Mucosa of gallbladder (tissue), 1 donor: ENCODE results near the gene DOCK11. TPM values are rescaled to one million over a fixed set of nuclear protein-coding genes. Genes with fewer than 3 reads are reported as not detected.

Experiments used
- DNase-seq: peaks from one replicate; pipeline ENCODE4 v3.0.0-alpha.2; 2020; ENCODE audit warnings: low spot score
- total RNA-seq: library from RNA; stranded (reverse); gene quantifications from one replicate; pipeline ENCODE4 v1.2.1, GENCODE V29; 2021
- donor health status: DM: no; HTN: no; CAD: no.

Gene DOCK11
- total RNA-seq, 1 donor from 2014 or later = 16.3 TPM

- no peak for DNase-seq
Observed at GRCh38 chrX:118502161-118502789, 6.7 kb downstream of the DOCK11 start.

DNA sequence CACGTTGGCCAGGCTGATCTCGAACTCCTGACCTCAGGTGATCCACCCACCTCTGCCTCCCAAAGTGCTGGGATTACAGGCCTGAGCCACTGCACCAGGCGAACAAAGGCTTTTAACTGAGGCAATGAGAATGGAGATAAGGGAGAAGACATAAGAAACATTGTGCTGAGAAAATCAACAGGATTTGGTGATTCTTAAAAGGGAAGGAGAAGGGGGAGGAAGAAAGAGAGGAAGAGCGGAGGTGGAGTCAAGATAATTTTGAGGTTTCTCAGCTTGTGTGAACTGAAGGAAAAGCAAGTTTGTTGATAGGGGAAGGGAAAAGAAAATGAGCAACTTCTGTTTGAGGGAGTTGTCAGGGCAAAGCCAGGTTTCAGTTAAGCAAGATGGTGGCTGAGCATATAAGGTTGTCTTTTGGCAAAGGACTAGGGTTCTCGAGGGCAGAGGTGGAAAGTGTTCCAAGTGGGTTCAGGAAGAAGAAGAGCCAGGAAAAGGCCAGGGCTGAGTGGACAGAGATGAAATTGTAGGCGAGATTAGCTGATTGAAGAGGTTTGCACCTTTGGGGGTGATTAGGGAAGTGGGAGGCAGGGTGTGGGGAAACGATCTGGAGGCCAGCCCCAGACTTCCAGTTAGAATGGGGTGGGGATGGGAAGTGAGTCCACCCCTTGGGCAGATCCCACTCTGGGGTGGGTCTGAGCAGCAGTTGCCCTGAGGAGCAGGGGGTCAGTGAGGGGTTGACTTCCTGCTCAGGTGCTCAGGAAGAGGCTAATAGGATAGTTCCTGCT lies 7.8 kb downstream of the DOCK11 start:
- DNase-seq = no peak

GRCh38 chrX:118504581-118504980 lies 9.0 kb downstream of the DOCK11 start:
- DNase-seq = no peak

GRCh38 chrX:118506805-118507480 lies 11.3 kb downstream of the DOCK11 start:
- no peak for DNase-seq

DNA sequence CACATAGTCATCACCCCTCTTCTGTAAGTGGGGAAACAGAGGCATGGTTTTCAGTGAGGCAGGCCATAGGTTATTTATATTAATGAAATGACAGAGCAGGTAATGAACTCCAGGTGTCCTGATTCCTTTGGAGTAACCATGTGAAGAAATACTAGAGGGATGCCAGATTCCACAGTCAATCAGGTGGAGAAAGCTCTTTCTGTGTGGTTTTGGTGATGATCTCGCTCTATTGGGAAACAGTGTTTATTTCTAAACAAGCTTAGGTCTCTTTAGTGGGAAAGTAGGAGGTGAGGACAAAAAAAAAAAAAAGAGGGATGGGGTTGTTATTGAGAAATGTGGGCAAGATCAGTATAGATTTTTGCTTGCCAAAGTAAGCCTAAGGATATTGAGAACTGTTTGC lies 12.2 kb downstream of the DOCK11 start:
- DNase-seq = no peak

- DNase-seq = no peak
Observed at GRCh38 chrX:118508221-118508620, 12.6 kb downstream of the DOCK11 start.

- DNase-seq = no peak
Observed at GRCh38 chrX:118508635-118509034, 13.0 kb downstream of the DOCK11 start.

- DNase-seq = no peak
Observed at GRCh38 chrX:118510111-118510510, 14.5 kb downstream of the DOCK11 start.

- no peak for DNase-seq
Observed at GRCh38 chrX:118513120-118513898, 17.7 kb downstream of the DOCK11 start.

DNA sequence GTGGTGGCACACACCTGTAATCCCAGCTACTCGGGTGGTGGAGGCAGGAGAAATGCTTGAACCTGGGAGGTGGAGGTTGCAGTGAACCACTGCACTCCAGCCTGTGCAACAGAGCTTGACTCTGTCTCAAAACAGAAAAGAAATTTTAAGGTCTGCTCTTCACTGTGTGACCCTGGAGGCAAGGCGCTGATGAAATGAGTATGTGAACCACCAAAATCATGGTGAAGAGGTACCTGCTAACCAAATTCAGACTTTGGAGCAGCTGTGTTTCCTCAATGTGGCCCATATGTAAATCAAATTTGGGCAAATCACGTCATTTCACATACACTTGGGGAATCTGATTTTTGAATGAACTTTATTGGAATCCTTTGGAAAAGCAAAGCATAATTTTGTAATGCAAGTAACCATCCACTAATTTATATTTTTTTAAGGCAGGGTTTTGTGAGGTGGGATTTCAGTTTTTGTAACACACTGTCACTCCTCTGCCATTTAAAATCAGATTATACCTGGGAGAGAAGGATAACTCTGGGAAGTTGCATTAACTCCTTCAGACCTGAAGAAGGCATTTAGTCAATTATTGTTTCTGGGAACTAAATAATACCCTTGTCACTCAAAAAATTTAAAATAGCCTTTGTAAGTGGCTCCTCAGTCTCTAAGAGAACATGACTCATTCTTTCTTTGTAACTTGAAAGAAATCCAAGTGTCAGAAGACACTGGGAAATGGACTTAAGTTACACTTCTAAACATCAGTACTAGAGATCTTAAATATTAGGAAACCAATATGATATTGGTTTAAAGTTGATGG lies 24.0 kb downstream of the DOCK11 start:
- DNase-seq = no peak

DNA sequence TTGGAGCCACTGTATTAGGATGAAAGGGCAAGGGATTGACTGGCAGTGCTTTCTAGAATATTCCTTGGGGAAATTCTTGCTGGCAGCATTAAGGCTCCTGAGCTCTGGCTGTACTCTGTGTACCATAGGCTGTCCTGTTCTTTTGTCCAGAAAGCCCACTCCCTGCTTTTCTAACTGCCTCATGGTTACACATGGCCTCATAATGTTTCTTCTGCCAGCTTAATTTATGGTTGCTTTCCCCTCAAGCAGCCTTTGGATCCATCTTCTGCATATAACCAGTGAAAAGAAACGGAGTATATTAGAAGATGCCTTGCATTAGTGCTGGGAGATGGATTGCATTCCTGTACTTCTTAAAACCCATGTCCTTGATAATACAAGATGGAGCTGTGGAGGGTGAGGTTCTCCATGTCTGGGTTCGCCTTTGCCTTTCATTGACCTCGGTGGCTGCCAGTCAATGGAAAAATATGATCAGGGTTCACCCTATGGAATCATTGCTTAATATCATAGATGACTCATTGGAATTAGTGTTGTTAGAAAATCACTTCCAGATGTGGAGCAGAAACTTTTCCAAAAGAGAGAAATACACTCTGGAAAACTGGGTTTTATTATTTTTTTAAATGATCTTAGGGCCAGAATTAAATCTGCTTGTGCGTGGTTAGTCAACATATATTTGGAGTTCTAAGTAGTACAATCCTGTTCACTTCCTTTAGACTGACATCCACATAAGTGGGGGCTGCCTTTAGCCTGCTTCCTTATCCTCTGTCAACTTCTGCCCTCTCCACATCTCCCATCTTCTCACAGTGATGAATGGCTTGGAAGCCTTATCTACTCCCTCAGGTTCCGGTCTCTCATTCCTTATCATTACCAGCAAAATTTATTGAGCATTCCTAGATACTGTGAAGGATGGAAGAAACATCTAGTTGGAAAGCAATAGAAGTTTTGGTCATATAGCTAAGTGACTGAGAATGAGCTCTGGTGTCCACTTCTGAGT lies 24.9 kb downstream of the DOCK11 start:
- no peak for DNase-seq

- DNase-seq = no peak
Observed at GRCh38 chrX:118521435-118521834, 25.8 kb downstream of the DOCK11 start.

- no peak for DNase-seq
Observed at GRCh38 chrX:118522230-118522926, 26.8 kb downstream of the DOCK11 start.

- DNase-seq = no peak
Observed at GRCh38 chrX:118523920-118524319, 28.3 kb downstream of the DOCK11 start.

- no peak for DNase-seq
Observed at GRCh38 chrX:118524344-118524743, 28.7 kb downstream of the DOCK11 start.

DNA sequence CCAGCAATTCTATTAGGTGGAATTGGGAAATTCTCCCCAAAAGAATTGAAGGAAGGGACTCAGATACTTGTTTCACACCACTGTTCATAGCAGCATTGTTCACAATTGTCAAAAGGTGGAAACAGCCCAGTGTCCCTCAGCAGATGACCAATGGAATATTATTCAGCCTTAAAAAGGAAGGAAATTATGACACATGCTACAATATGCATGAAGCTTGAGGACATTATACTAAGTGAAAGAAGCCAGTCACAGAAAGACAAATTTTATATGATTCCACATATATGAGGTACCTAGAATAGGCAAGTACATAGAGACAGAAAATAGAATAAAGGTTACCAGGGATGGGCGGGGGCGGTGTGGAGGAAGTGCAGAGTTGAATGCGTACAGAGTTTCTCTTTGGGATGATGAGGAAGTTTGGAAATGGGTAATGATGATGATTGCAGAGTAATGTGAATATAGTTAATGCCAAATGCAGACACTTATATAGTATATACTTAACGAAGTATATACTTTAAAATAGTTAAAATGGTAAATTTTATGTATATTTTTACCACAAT lies 29.6 kb downstream of the DOCK11 start:
- no peak for DNase-seq

GRCh38 chrX:118526149-118526548 lies 30.5 kb downstream of the DOCK11 start:
- no peak for DNase-seq

- no peak for DNase-seq
Observed at GRCh38 chrX:118528071-118528737, 32.6 kb downstream of the DOCK11 start.
